Measurements from ENCODE around the gene PAK6. TPM values are rescaled to one million over a fixed set of nuclear protein-coding genes. Genes with fewer than 3 reads are reported as not detected.

Gene PAK6
- total RNA-seq, 1 experiment from 2014 or later: 7.9 TPM

Other genes with a start within 250 kb of the PAK6 start
- 404 and 461 TPM in 2 replicates for gene SRP14, start 199.9 kb upstream of the PAK6 start, total RNA-seq (2014; rRNA removed; shearing (Covaris generic))
- 13.8 and 13.9 TPM in 2 replicates for gene BMF, start 130.2 kb upstream of the PAK6 start, total RNA-seq (2014; rRNA removed; shearing (Covaris generic))
- gene BUB1B, start 78.0 kb upstream of the PAK6 start, total RNA-seq (2014; rRNA removed; shearing (Covaris generic)): 108 and 126 TPM in 2 replicates
- not detected in 2 replicates for gene ANKRD63, start 44.0 kb downstream of the PAK6 start, total RNA-seq (2014; rRNA removed; shearing (Covaris generic))
- gene PLCB2, start 68.9 kb downstream of the PAK6 start, total RNA-seq (2014; rRNA removed; shearing (Covaris generic)): 1.4 and 1.6 TPM in 2 replicates
- gene INAFM2, start 84.6 kb downstream of the PAK6 start, total RNA-seq (2014; rRNA removed; shearing (Covaris generic)): 23.0 and 25.6 TPM in 2 replicates
- gene CCDC9B, start 101.9 kb downstream of the PAK6 start, total RNA-seq (2014; rRNA removed; shearing (Covaris generic)): 8.1 and 8.5 TPM in 2 replicates
- not detected in 2 replicates for gene PHGR1, start 112.0 kb downstream of the PAK6 start, total RNA-seq (2014; rRNA removed; shearing (Covaris generic))
- gene DISP2, start 119.2 kb downstream of the PAK6 start, total RNA-seq (2014; rRNA removed; shearing (Covaris generic)): 0.24 and 0.59 TPM in 2 replicates
- gene KNSTRN, start 143.7 kb downstream of the PAK6 start, total RNA-seq (2014; rRNA removed; shearing (Covaris generic)): 186 and 201 TPM in 2 replicates
- 21.0 and 24.5 TPM in 2 replicates for gene IVD, start 166.7 kb downstream of the PAK6 start, total RNA-seq (2014; rRNA removed; shearing (Covaris generic))
- 7.6 and 11.5 TPM in 2 replicates for gene BAHD1, start 201.9 kb downstream of the PAK6 start, total RNA-seq (2014; rRNA removed; shearing (Covaris generic))
- gene CHST14, start 231.9 kb downstream of the PAK6 start, total RNA-seq (2014; rRNA removed; shearing (Covaris generic)): 27.1 and 29.3 TPM in 2 replicates

Data from RPMI7951 (cell line).